HepG2 (cell line): ENCODE measurements around the gene CASZ1. TPM values are rescaled to one million over a fixed set of nuclear protein-coding genes. Genes with fewer than 3 reads are reported as not detected.

Experiments
- AFF4 ChIP-seq: sonication (generic); formaldehyde crosslinking; IDR thresholded peaks from 2 replicates; pipeline ENCODE4 v1.4.0; 2020; ENCODE audit warnings: missing genetic modification reagents
- CHCHD3 ChIP-seq: sonication (generic); formaldehyde crosslinking; IDR thresholded peaks from 2 replicates; pipeline ENCODE4 v1.8.0; 2022; ENCODE audit warnings: mild to moderate bottlenecking, missing genetic modification reagents, moderate library complexity
- CREB1 ChIP-seq, 2 experiments: fragments of 450-650 bp in 1 of 2; IDR thresholded peaks; 2 replicates each; pipeline ENCODE4 v1.6.1; 2016 to 2017; ENCODE audit warnings: control low read depth in 1 of 2, mild to moderate bottlenecking in 1 of 2, missing compliant biosample characterization in 1 of 2, missing genetic modification characterization in 1 of 2
- EP300 ChIP-seq, 3 experiments: sonication (generic) in 1 of 3; formaldehyde crosslinking in 1 of 3; IDR thresholded peaks; 2 replicates each; pipeline versions ENCODE4 v1.5.1 to v1.6.1; 2011 to 2020; ENCODE audit warnings: low read depth in 2 of 3, low read length in 2 of 3, borderline replicate concordance in 1 of 3, improper control_type of control experiment in 1 of 3, mild to moderate bottlenecking in 1 of 3, missing genetic modification reagents in 1 of 3, moderate library complexity in 1 of 3
- GATAD1 ChIP-seq: IDR thresholded peaks from 2 replicates; pipeline ENCODE4 v1.6.1; 2016; ENCODE audit warnings: missing genetic modification reagents, missing compliant biosample characterization
- HBP1 ChIP-seq: IDR thresholded peaks from 2 replicates; pipeline ENCODE4 v1.6.1; 2016; ENCODE audit warnings: low read depth, control low read depth
- HOXA3 ChIP-seq: sonication (generic); formaldehyde crosslinking; IDR thresholded peaks from 2 replicates; pipeline ENCODE4 v1.5.0; 2020; ENCODE audit warnings: missing genetic modification reagents
- MATR3 ChIP-seq: sonication (generic); formaldehyde crosslinking; IDR thresholded peaks from 2 replicates; pipeline ENCODE4 v1.4.0; 2020; ENCODE audit warnings: missing genetic modification reagents
- POLR2AphosphoS2 ChIP-seq: IDR thresholded peaks from 2 replicates; pipeline ENCODE4 v1.6.1; 2011; ENCODE audit warnings: low read depth, low read length, improper control_type of control experiment
- RBM39 ChIP-seq: fragments of 200-400 bp; formaldehyde crosslinking; IDR thresholded peaks from one replicate; pipeline ENCODE4 v1.6.1; 2018; ENCODE audit warnings: antibody characterized with exemption, mild to moderate bottlenecking, low read depth, low read length; ENCODE audit not compliant: poor library complexity, severe bottlenecking
- TBL1XR1 ChIP-seq: fragments of 150-350 bp; IDR thresholded peaks from 2 replicates; pipeline ENCODE4 v1.6.1; 2014; ENCODE audit warnings: borderline replicate concordance, low read length; ENCODE audit not compliant: partially characterized antibody
- THAP8 ChIP-seq: sonication (generic); formaldehyde crosslinking; IDR thresholded peaks from 2 replicates; pipeline ENCODE4 v1.5.1; 2020; ENCODE audit warnings: missing genetic modification reagents, mild to moderate bottlenecking, borderline replicate concordance
- ZBTB26 ChIP-seq: IDR thresholded peaks from 2 replicates; pipeline ENCODE4 v1.6.1; 2016; ENCODE audit warnings: missing compliant biosample characterization, missing genetic modification reagents, borderline replicate concordance
- ZMYM3 ChIP-seq: sonication (generic); formaldehyde crosslinking; IDR thresholded peaks from 2 replicates; pipeline ENCODE4 v1.5.1; 2020; ENCODE audit warnings: mild to moderate bottlenecking, missing genetic modification reagents
- ZNF10 ChIP-seq: sonication (generic); formaldehyde crosslinking; IDR thresholded peaks from 2 replicates; pipeline ENCODE4 v1.4.0; 2020; ENCODE audit warnings: mild to moderate bottlenecking, low read depth, missing genetic modification reagents, borderline replicate concordance
- ZNF44 ChIP-seq: sonication (generic); formaldehyde crosslinking; IDR thresholded peaks from 2 replicates; pipeline ENCODE4 v1.5.1; 2020; ENCODE audit warnings: mild to moderate bottlenecking, missing genetic modification reagents
- ZNF446 ChIP-seq: sonication (generic); formaldehyde crosslinking; IDR thresholded peaks from 2 replicates; pipeline ENCODE4 v1.5.0; 2020; ENCODE audit warnings: mild to moderate bottlenecking, missing genetic modification reagents
- ZNF547 ChIP-seq: sonication (generic); formaldehyde crosslinking; IDR thresholded peaks from 2 replicates; pipeline ENCODE4 v1.5.1; 2020; ENCODE audit warnings: mild to moderate bottlenecking, missing genetic modification reagents
- ZNF580 ChIP-seq: IDR thresholded peaks from 2 replicates; pipeline ENCODE4 v1.6.1; 2016; ENCODE audit warnings: low read depth, borderline replicate concordance
- ZNF589 ChIP-seq: sonication (generic); formaldehyde crosslinking; conservative IDR thresholded peaks from 2 replicates; pipeline ENCODE4 v1.8.0; 2022; ENCODE audit warnings: mild to moderate bottlenecking, moderate library complexity, missing genetic modification reagents
- ZNF879 ChIP-seq: sonication (generic); formaldehyde crosslinking; IDR thresholded peaks from 2 replicates; pipeline ENCODE4 v1.8.1; 2023; ENCODE audit warnings: missing genetic modification reagents
- polyA plus RNA-seq, 8 experiments: library from polyadenylated mRNA; depleted of rRNA in 3 of 8; stranded (reverse) in 7 of 8; unstranded in 1 of 8; fragments of >200 nt; fragmentation: Illumina TruSeq in 4 of 8; extraction: Trizol in 4 of 8; gene quantifications; 2 replicates each; pipeline versions ENCODE4 v1.2.1 to v1.2.3, GENCODE V29; 2011 to 2016; ENCODE audit warnings: low read depth in 4 of 8, missing spikeins in 1 of 8, mixed read lengths in 1 of 8; ENCODE audit not compliant: insufficient read depth in 1 of 8
- total RNA-seq, 5 experiments: library from RNA; depleted of rRNA; stranded (reverse); fragments of >200 nt; fragmentation: Illumina TruSeq; extraction: Trizol; gene quantifications; 2 replicates each; pipeline ENCODE4 v1.2.3, GENCODE V29; 2016; ENCODE audit warnings: low read depth in 1 of 5

The CASZ1 gene
- total and polyA plus RNA-seq, 2 of the 13 experiments (the other 11 are each of a cell fraction or from before 2014, with no cell fraction given): 1.9 to 3.7 TPM

- TF ChIP-seq HBP1 (CRISPR knock-in tag) (no peak), CHCHD3 (CRISPR knock-in tag) (no peak), ZBTB26 (CRISPR knock-in tag) (no peak), TBL1XR1 (no peak), RBM39 (peak; percentile 51), ZNF10 (CRISPR knock-in tag) (no peak), AFF4 (no peak), POLR2AphosphoS2 (no peak), ZNF547 (CRISPR knock-in tag) (no peak), ZNF446 (CRISPR knock-in tag) (no peak), ZNF44 (CRISPR knock-in tag) (no peak), MATR3 (CRISPR knock-in tag) (no peak), CREB1 (IDR thresholded peaks at IDR 0.05) (no peak), CREB1 (CRISPR knock-in tag; IDR thresholded peaks at IDR 0.05) (no peak), EP300 (IDR thresholded peaks at IDR 0.05; ENCODE audit: low read depth in 2 of 2, low read length in 2 of 2) (0 out of 4 replicates have a peak, but pooled peaks of 1 of the 2 experiments have one; percentile 24), EP300 (CRISPR knock-in tag; IDR thresholded peaks at IDR 0.05; ENCODE audit: borderline replicate concordance) (no peak), ZNF879 (CRISPR knock-in tag) (no peak), THAP8 (CRISPR knock-in tag) (no peak), ZNF589 (CRISPR knock-in tag) (no peak), ZNF580 (CRISPR knock-in tag) (0 out of 2 replicates have a peak, but pooled peaks have one; percentile 27), GATAD1 (CRISPR knock-in tag) (no peak), ZMYM3 (CRISPR knock-in tag) (peak; percentile 51; the same call in 1 of the 2 replicates), HOXA3 (CRISPR knock-in tag) (peak; percentile 54; the same call in 1 of the 2 replicates)
Observed at GRCh38 chr1:10796029-10796944, at the start of gene CASZ1 (continued).
